ENCODE results near the gene CTNNA3. TPM values are rescaled to one million over a fixed set of nuclear protein-coding genes. Genes with fewer than 3 reads are reported as not detected.

The CTNNA3 gene
- total and polyA plus RNA-seq, 2 donors (not counting 3 experiments of a cell fraction or from before 2014, with no cell fraction given) = not detected

GRCh38 chr10:67331121-67331910 is 364.7 kb downstream of the CTNNA3 start:
- Histone ChIP-seq H3K36me3 (ENCODE audit: control insufficient read depth in 2 of 2, extremely low read depth in 1 of 2, insufficient read depth in 2 of 2, low read length in 2 of 2) (no peaks in the 10 kb centered on the region), H3K79me2 (ENCODE audit: control insufficient read depth, insufficient read depth, low read length) (no peaks in the 10 kb centered on the region), H4K20me1 (replicated peaks; ENCODE audit: control insufficient read depth, extremely low read depth, insufficient read depth, low read length) (no peaks in the 10 kb centered on the region), H2AFZ (ENCODE audit: low read depth, low read length) (no peak overlapping the region), H3K9ac (replicated peaks; ENCODE audit: extremely low read depth, insufficient read depth, low read length) (no peak overlapping the region), H3K4me1 (ENCODE audit: control insufficient read depth, extremely low read depth, insufficient read depth, low read length) (no peaks in the 10 kb centered on the region), H3K27me3 (ENCODE audit: control insufficient read depth in 2 of 2, insufficient read depth in 2 of 2, low read length in 2 of 2) (no peaks in the 10 kb centered on the region), H3K4me2 (ENCODE audit: insufficient read depth, low read length) (no peak overlapping the region), H3K27ac (ENCODE audit: insufficient read depth, low read depth, low read length) (no peak overlapping the region), H3K4me3 (replicated peaks in 1 of 3; ENCODE audit: insufficient read depth in 1 of 3, low read depth in 1 of 3, low read length in 3 of 3) (no peak overlapping the region), H3K9me3 (replicated peaks; ENCODE audit: control insufficient read depth, insufficient read depth, low read length) (no peaks in the 10 kb centered on the region), H3K9me1 (replicated peaks; ENCODE audit: control insufficient read depth, extremely low read depth, insufficient read depth, low read length) (no peaks in the 10 kb centered on the region)
- ChIA-PET POLR2A (no interaction called here), CTCF (no interaction called here)
- BruUV-seq (replicated peaks) = no TSS peak
- DNase-seq (ENCODE audit: low read depth, low spot score) (no peak), FAIRE-seq (no peak)
- intact Hi-C loops (cut with micrococcal nuclease) (no loop called here), dilution Hi-C loops (cut with MboI; ENCODE audit: extremely low pct_ligation_motif_present, low sequenced_read_pairs) (no loop called here)
- no peak for TF ChIP-seq FOS (IDR thresholded peaks at IDR 0.05; ENCODE audit: borderline replicate concordance, insufficient read depth, low read length)
- no peak for TF ChIP-seq CTCF (IDR thresholded peaks at IDR 0.05; ENCODE audit: extremely low read depth in 1 of 2, insufficient read depth in 1 of 2, low read depth in 1 of 2, low read length in 2 of 2)

GRCh38 chr10:67327626-67328535 is 368.1 kb downstream of the CTNNA3 start:
- no peaks in the 10 kb centered on the region for H3K36me3 ChIP-seq (ENCODE audit: control insufficient read depth in 2 of 2, extremely low read depth in 1 of 2, insufficient read depth in 2 of 2, low read length in 2 of 2)
- H3K27me3 ChIP-seq (ENCODE audit: control insufficient read depth in 2 of 2, insufficient read depth in 2 of 2, low read length in 2 of 2) = no peaks in the 10 kb centered on the region
- FAIRE-seq (no peak), DNase-seq (ENCODE audit: low read depth, low spot score) (no peak)
- CTCF ChIA-PET = no interaction called here
- dilution Hi-C loops (cut with MboI; ENCODE audit: extremely low pct_ligation_motif_present, low sequenced_read_pairs) (no loop called here), intact Hi-C loops (cut with micrococcal nuclease) (no loop called here)
- no peaks in the 10 kb centered on the region for H3K9me1 ChIP-seq (replicated peaks; ENCODE audit: control insufficient read depth, extremely low read depth, insufficient read depth, low read length)
- no TSS peak for BruUV-seq (replicated peaks)
- H3K79me2 ChIP-seq (ENCODE audit: control insufficient read depth, insufficient read depth, low read length) = no peaks in the 10 kb centered on the region
- H3K9ac ChIP-seq (replicated peaks; ENCODE audit: extremely low read depth, insufficient read depth, low read length) = no peak overlapping the region
- TF ChIP-seq JUN (IDR thresholded peaks at IDR 0.05; ENCODE audit: borderline replicate concordance, insufficient read depth, insufficient read length, low read depth) (no peak), EZH2 (IDR thresholded peaks at IDR 0.05; ENCODE audit: borderline replicate concordance, low read depth, low read length, severe bottlenecking) (no peak), GATA2 (IDR thresholded peaks at IDR 0.05; ENCODE audit: insufficient read depth, insufficient read length, low read depth, low read length) (no peak), POLR2AphosphoS5 (IDR thresholded peaks at IDR 0.05; ENCODE audit: insufficient read depth, low read depth, low read length) (no peak), CTCF (IDR thresholded peaks at IDR 0.05; ENCODE audit: extremely low read depth in 1 of 2, insufficient read depth in 1 of 2, low read depth in 1 of 2, low read length in 2 of 2) (no peak), MAX (IDR thresholded peaks at IDR 0.05; ENCODE audit: insufficient read depth, insufficient read length) (no peak), POLR2A (IDR thresholded peaks at IDR 0.05; ENCODE audit: low read depth, low read length) (no peak), FOS (IDR thresholded peaks at IDR 0.05; ENCODE audit: borderline replicate concordance, insufficient read depth, low read length) (no peak), MYC (IDR thresholded peaks at IDR 0.05; ENCODE audit: low read depth, low read length) (no peak)
- no peaks in the 10 kb centered on the region for H4K20me1 ChIP-seq (replicated peaks; ENCODE audit: control insufficient read depth, extremely low read depth, insufficient read depth, low read length)
- H3K4me2 ChIP-seq (ENCODE audit: insufficient read depth, low read length) = no peak overlapping the region
- H3K4me1 ChIP-seq (ENCODE audit: control insufficient read depth, extremely low read depth, insufficient read depth, low read length) = no peaks in the 10 kb centered on the region
- no peak overlapping the region for H2AFZ ChIP-seq (ENCODE audit: low read depth, low read length)
- H3K9me3 ChIP-seq (replicated peaks; ENCODE audit: control insufficient read depth, insufficient read depth, low read length) = no peaks in the 10 kb centered on the region
- H3K27ac ChIP-seq (ENCODE audit: insufficient read depth, low read depth, low read length) = no peak overlapping the region
- H3K4me3 ChIP-seq (replicated peaks in 1 of 3; ENCODE audit: insufficient read depth in 1 of 3, low read depth in 1 of 3, low read length in 3 of 3) = no peak overlapping the region
- POLR2A ChIA-PET = no interaction called here
